Fibroblast of lung (primary cell): ENCODE results near the gene IL10RA.

Source experiments
- EZH2 ChIP-seq: IDR thresholded peaks from 2 replicates; pipeline ENCODE4 v1.5.1; 2012; ENCODE audit warnings: low read length, control low read depth, mild to moderate bottlenecking; ENCODE audit errors: missing control alignments
- TF ChIP-seq, protein P1 (sequence below), 2 donors: IDR thresholded peaks in 1 of 2; conservative IDR thresholded peaks in 1 of 2; 1 replicate in 1 of 2; 2 replicates in 1 of 2; pipeline ENCODE4 v1.5.1; 2011 to 2012; ENCODE audit warnings: low read length in 2 of 2, control low read depth in 1 of 2, inconsistent platforms in 1 of 2, low read depth in 1 of 2, mild to moderate bottlenecking in 1 of 2

DNA sequence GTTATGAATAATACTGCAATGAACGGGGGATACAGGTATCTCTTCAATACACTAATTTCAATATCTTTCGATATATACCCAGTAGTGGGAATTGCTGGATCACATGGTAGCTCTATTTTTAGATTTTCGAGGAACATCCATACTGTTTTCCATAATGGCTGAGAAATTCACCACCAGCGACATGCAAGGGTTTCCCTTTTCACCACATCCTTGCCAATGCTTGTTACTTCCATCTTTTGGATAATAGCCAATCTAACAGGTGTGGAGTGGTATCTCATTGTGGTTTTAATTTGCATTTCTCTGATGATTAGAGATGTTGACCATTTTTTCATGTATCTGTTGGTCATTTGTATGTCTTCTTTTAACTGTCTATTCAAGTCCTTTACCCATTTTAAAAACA lies 5.9 kb downstream of the IL10RA start:
- TF ChIP-seq, protein P1, sequence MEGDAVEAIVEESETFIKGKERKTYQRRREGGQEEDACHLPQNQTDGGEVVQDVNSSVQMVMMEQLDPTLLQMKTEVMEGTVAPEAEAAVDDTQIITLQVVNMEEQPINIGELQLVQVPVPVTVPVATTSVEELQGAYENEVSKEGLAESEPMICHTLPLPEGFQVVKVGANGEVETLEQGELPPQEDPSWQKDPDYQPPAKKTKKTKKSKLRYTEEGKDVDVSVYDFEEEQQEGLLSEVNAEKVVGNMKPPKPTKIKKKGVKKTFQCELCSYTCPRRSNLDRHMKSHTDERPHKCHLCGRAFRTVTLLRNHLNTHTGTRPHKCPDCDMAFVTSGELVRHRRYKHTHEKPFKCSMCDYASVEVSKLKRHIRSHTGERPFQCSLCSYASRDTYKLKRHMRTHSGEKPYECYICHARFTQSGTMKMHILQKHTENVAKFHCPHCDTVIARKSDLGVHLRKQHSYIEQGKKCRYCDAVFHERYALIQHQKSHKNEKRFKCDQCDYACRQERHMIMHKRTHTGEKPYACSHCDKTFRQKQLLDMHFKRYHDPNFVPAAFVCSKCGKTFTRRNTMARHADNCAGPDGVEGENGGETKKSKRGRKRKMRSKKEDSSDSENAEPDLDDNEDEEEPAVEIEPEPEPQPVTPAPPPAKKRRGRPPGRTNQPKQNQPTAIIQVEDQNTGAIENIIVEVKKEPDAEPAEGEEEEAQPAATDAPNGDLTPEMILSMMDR (conservative IDR thresholded peaks at IDR 0.05 in 1 of 2, IDR thresholded peaks at IDR 0.05 in 1 of 2; ENCODE audit: low read depth in 1 of 2, low read length in 2 of 2) = no peak
- TF ChIP-seq EZH2 = no peak
